A549 treated with Hydrocortisone at 1 μM for 4 hours (cell line): ENCODE measurements around the gene SLC6A17. TPM values are rescaled to one million over a fixed set of nuclear protein-coding genes. Genes with fewer than 3 reads are reported as not detected.

Source experiments
- total RNA-seq: library from RNA; stranded (reverse); fragments of 200-300 nt; extraction: Qiagen RNA extraction; gene quantifications from 5 replicates; pipeline ENCODE4 v1.2.3, GENCODE V29; 2022

The SLC6A17 gene
- 4.7 to 6.0 TPM (median 5.2 TPM) in 5 replicates for total RNA-seq

DNA sequence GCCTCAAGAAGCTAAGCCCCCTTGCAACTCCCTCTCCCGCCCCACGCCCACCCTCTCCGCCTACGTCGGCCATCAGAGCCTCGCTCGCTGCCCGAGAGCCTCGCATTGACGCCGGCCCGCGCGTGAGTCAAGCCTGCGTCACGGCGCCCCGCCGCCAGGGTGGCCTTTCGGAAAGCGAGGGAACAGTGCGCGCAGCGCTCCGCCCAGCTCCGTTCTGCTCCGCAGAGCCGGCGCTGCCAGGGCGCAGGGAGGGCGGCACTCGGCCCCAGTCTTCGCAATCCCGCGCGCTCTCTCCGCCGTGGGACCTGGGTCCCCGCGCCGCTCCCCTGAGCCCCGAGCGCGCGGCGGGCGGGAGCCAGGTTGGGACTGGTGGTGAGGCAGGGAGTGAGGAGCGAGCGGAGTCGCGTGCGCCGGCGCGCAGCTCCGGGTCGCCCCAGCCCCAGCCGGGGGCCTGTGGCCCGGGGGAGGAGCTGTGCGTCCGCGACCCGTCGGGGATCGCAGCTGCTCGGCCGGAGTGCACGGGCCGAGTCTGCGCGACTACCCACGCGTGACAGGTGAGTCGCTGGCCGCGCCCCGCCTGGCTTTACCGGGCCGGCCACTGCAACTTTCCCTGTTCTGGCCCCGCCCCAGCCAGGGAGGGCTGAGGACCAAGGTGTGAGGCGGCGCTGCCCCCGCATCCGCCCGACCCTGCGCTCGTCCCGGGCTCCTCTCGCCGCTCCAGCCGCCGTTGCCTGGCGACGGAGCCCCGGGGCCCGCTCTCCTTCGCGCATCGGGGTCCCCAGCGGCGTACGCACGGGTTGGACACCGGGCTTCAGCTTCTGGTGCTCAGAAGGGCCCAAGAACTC, at the start of gene SLC6A17:
SLC6A17 (plus strand) TSS at position 165 of the 845 bp plus-strand sequence. CDS start 16,436 bp downstream, outside the sequence.

GRCh38 chr1:110112143-110112542, 38.2 kb upstream of the SLC6A17 start, which contains the start of gene UBL4B:
Gene UBL4B (plus strand): TSS chr1:110112443. CDS start chr1:110112535, 92 bp downstream.

GRCh38 chr1:110209715-110210603, 59.7 kb downstream of the SLC6A17 start, which contains the start of gene KCNC4:
Gene KCNC4 (plus strand): TSS chr1:110210314. CDS start chr1:110211500, 1,186 bp downstream.

Other genes with a start within 250 kb of the SLC6A17 start
- 16.7 to 17.9 TPM (median 17.0 TPM) in 5 replicates for gene CSF1, start 239.6 kb upstream of the SLC6A17 start, total RNA-seq
- gene AHCYL1, start 165.7 kb upstream of the SLC6A17 start, total RNA-seq = 43.6 to 52.5 TPM (median 51.6 TPM) in 5 replicates
- 11.4 to 13.0 TPM (median 12.5 TPM) in 5 replicates for gene STRIP1, start 115.9 kb upstream of the SLC6A17 start, total RNA-seq
- not detected in 5 replicates for gene ALX3, start 79.8 kb upstream of the SLC6A17 start, total RNA-seq
- not detected in 5 replicates for gene UBL4B, start 38.1 kb upstream of the SLC6A17 start, total RNA-seq
- gene KCNC4, start 59.8 kb downstream of the SLC6A17 start, total RNA-seq = 3.0 to 3.9 TPM (median 3.8 TPM) in 5 replicates
- 7.2 to 9.1 TPM (median 8.1 TPM) in 5 replicates for gene RBM15, start 188.9 kb downstream of the SLC6A17 start, total RNA-seq
- 26.6 to 43.5 TPM (median 33.7 TPM) in 5 replicates for gene SLC16A4, start 240.5 kb downstream of the SLC6A17 start, total RNA-seq